ENCODE results near the gene FBXL7. TPM values are rescaled to one million over a fixed set of nuclear protein-coding genes. Genes with fewer than 3 reads are reported as not detected.

Gene FBXL7
- total and polyA plus RNA-seq, 9 of the 15 experiments (the other 6 are each of a cell fraction or from before 2014, with no cell fraction given): 0.04 to 0.08 TPM; not detected in 7

GRCh38 chr5:15551113-15551504, 51.1 kb downstream of the FBXL7 start:
- Histone ChIP-seq H4K20me1 (replicated peaks; ENCODE audit: control insufficient read depth, insufficient read depth, low read length) (no peaks in the 10 kb centered on the region), H3K9me3 (replicated peaks; ENCODE audit: control insufficient read depth, insufficient read depth, low read depth, low read length) (no peaks in the 10 kb centered on the region; the same call in 1 of the 2 replicates), H3K27me3 (ENCODE audit: control insufficient read depth in 2 of 2, insufficient read depth in 2 of 2, low read length in 2 of 2) (no peaks in the 10 kb centered on the region), H3K27ac (ENCODE audit: extremely low read depth, low read depth, low read length) (no peak overlapping the region), H2AFZ (ENCODE audit: low read depth, low read length) (no peak overlapping the region), H3K79me2 (ENCODE audit: control insufficient read depth, insufficient read depth, low read length) (no peaks in the 10 kb centered on the region), H3K4me2 (ENCODE audit: insufficient read depth, low read length) (no peak overlapping the region), H3K4me1 (replicated peaks in 1 of 2; ENCODE audit: control insufficient read depth in 2 of 2, insufficient read depth in 2 of 2, low read length in 2 of 2) (no peaks in the 10 kb centered on the region), H3K9ac (ENCODE audit: insufficient read depth in 1 of 2, low read depth in 2 of 2, low read length in 2 of 2) (no peak overlapping the region), H3K4me3 (no peak overlapping the region), H3K9me1 (ENCODE audit: control insufficient read depth, insufficient read depth, low read length) (no peaks in the 10 kb centered on the region), H3K36me3 (ENCODE audit: control insufficient read depth, insufficient read depth, low read length) (no peaks in the 10 kb centered on the region)
- in situ Hi-C loops (cut with MboI): no loop called here
- ATAC-seq (no peak), DNase-seq (ENCODE audit: extremely low read depth in 1 of 4, low spot score in 3 of 4) (no peak), FAIRE-seq (no peak)
- ChIA-PET POLR2A (no interaction called here), CTCF (ENCODE audit: low intra/inter-chr PET ratio) (no interaction called here)
- WGBS (ENCODE audit: insufficient coverage, low coverage, missing lambda C conversion rate): 0% methylated on average over 4 of the region's 4 CpGs
- BruUV-seq (replicated peaks): no TSS peak
- intact Hi-C loops (cut with micrococcal nuclease): no loop called here
- TF ChIP-seq FOXA3 (CRISPR knock-in tag; conservative IDR thresholded peaks at IDR 0.05 in 1 of 2, IDR thresholded peaks at IDR 0.05 in 1 of 2) (no peak), TRIM24 (IDR thresholded peaks at IDR 0.05) (no peak), BRCA1 (IDR thresholded peaks at IDR 0.05) (no peak), BRCA1 (CRISPR knock-in tag; IDR thresholded peaks at IDR 0.05) (no peak), HDAC3 (IDR thresholded peaks at IDR 0.05; ENCODE audit: borderline replicate concordance, partially characterized antibody) (no peak), HNRNPUL1 (IDR thresholded peaks at IDR 0.05; ENCODE audit: low read length) (no peak), NR2C2 (CRISPR knock-in tag; IDR thresholded peaks at IDR 0.05) (no peak), NR2C2 (tag; IDR thresholded peaks at IDR 0.05) (no peak), CHD2 (IDR thresholded peaks at IDR 0.05; ENCODE audit: low read depth, low read length) (no peak), BHLHE40 (IDR thresholded peaks at IDR 0.05; ENCODE audit: low read length) (no peak), MITF (IDR thresholded peaks at IDR 0.05) (no peak), CAMTA2 (CRISPR knock-in tag; conservative IDR thresholded peaks at IDR 0.05) (no peak), USF1 (CRISPR knock-in tag; IDR thresholded peaks at IDR 0.05) (no peak), CSDE1 (IDR thresholded peaks at IDR 0.05) (no peak), ZZZ3 (IDR thresholded peaks at IDR 0.05) (no peak), ARNT (IDR thresholded peaks at IDR 0.05) (no peak), ARID3B (CRISPR knock-in tag; IDR thresholded peaks at IDR 0.05; ENCODE audit: borderline replicate concordance) (no peak), AFF1 (IDR thresholded peaks at IDR 0.05; ENCODE audit: low read depth in 1 of 2, partially characterized antibody in 2 of 2) (no peak)

Data from K562 (cell line).